C4-2B (cell line): ENCODE data around the gene MT1B.

Experiments
- ZFX ChIP-seq: fragments of 450-650 bp; IDR thresholded peaks from 2 replicates; pipeline ENCODE4 v1.6.1; 2017
- TF ChIP-seq, protein P1 (sequence below): fragments of 450-650 bp; conservative IDR thresholded peaks from 2 replicates; pipeline ENCODE4 v1.5.1; 2017; ENCODE audit warnings: mild to moderate bottlenecking

DNA sequence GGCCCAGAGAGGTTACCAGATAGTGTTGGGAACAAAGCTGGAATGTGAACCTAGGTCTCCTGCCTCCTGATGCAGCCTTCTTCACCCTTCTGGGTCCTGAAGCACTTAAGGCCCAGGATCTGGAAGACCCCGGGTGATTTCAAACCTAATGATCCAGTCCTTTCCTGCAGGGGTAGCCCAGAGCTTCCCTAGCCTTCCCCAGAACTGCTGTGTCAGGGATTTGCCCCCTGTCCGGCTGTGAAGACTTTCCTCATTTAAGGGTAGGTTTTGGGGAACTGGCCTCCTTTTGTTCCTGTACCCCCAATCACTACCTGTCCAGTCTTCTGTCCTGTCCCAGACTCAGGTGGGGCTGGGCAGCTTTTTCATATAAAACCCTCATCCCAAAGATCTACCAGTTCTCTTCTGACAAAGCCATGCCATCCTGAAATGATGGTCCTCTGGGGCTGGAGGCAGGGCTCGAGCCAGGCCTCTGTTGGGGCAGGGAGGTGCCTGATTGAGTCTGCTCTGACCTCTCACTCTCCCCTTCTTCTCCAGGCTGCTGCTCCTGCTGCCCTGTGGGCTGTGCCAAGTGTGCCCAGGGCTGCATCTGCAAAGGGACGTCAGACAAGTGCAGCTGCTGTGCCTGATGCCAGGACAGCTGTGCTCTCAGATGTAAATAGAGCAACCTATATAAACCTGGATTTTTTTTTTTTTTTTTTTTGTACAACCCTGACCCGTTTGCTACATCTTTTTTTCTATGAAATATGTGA lies 31.9 kb downstream of the MT1B start:
- TF ChIP-seq, protein P1, sequence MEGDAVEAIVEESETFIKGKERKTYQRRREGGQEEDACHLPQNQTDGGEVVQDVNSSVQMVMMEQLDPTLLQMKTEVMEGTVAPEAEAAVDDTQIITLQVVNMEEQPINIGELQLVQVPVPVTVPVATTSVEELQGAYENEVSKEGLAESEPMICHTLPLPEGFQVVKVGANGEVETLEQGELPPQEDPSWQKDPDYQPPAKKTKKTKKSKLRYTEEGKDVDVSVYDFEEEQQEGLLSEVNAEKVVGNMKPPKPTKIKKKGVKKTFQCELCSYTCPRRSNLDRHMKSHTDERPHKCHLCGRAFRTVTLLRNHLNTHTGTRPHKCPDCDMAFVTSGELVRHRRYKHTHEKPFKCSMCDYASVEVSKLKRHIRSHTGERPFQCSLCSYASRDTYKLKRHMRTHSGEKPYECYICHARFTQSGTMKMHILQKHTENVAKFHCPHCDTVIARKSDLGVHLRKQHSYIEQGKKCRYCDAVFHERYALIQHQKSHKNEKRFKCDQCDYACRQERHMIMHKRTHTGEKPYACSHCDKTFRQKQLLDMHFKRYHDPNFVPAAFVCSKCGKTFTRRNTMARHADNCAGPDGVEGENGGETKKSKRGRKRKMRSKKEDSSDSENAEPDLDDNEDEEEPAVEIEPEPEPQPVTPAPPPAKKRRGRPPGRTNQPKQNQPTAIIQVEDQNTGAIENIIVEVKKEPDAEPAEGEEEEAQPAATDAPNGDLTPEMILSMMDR, result no peak
- TF ChIP-seq ZFX, result no peak
